Activated naive CD8-positive, alpha-beta T cell (primary cell): ENCODE results near the gene ZNF540.

Experiments
- H3K27ac Mint-ChIP-seq: one replicate; pipeline ENCODE4 v1.8.0; 2021; ENCODE audit warnings: mixed read lengths
- H3K27me3 Mint-ChIP-seq: one replicate; pipeline ENCODE4 v1.8.0; 2021; ENCODE audit warnings: mixed read lengths
- H3K36me3 Mint-ChIP-seq: one replicate; pipeline ENCODE4 v1.8.0; 2021; ENCODE audit warnings: mixed read lengths
- H3K4me1 Mint-ChIP-seq: one replicate; pipeline ENCODE4 v1.8.0; 2021; ENCODE audit warnings: low read depth, mixed read lengths
- H3K4me3 Mint-ChIP-seq: one replicate; pipeline ENCODE4 v1.8.0; 2021; ENCODE audit warnings: mild to moderate bottlenecking, mixed read lengths
- H3K9me3 Mint-ChIP-seq: one replicate; pipeline ENCODE4 v1.8.0; 2021; ENCODE audit warnings: low read depth, mixed read lengths

Gene ZNF540

GRCh38 chr19:37594304-37594981 is at the start of gene ZNF540, which contains the start of gene ZNF571:
Gene ZNF540 (plus strand): TSS chr19:37594876. CDS start chr19:37598448, 3,572 bp downstream.
Gene ZNF571 (minus strand): TSS chr19:37594792. CDS start chr19:37586676, 8,116 bp downstream.
- Mint-ChIP-seq H3K27me3 (no peaks in the 10 kb centered on the region), H3K27ac (peak within 1 kb of the TSS; percentile 95), H3K4me3 (peak within 1 kb of the TSS; percentile 97), H3K4me1 (peaks cover 34% of the 10 kb centered on the region), H3K36me3 (peaks cover 33% of the 10 kb centered on the region), H3K9me3 (peaks cover 13% of the 10 kb centered on the region)

GRCh38 chr19:37551129-37551993 is 43.3 kb upstream of the ZNF540 start:
- H3K4me3 Mint-ChIP-seq = peak overlapping the region; percentile 86
- H3K9me3 Mint-ChIP-seq = peaks cover 10% of the 10 kb centered on the region
- no peak overlapping the region for H3K27ac Mint-ChIP-seq
- peaks cover 27% of the 10 kb centered on the region for H3K36me3 Mint-ChIP-seq
- H3K4me1 Mint-ChIP-seq = peaks cover 3% of the 10 kb centered on the region
- no peaks in the 10 kb centered on the region for H3K27me3 Mint-ChIP-seq

- no peaks in the 10 kb centered on the region for H3K27me3 Mint-ChIP-seq
- H3K4me1 Mint-ChIP-seq = no peaks in the 10 kb centered on the region
- H3K4me3 Mint-ChIP-seq = no peak overlapping the region
- peaks cover 36% of the 10 kb centered on the region for H3K9me3 Mint-ChIP-seq
- peaks cover 58% of the 10 kb centered on the region for H3K36me3 Mint-ChIP-seq
- no peak overlapping the region for H3K27ac Mint-ChIP-seq
These were observed 31.2 kb upstream of the ZNF540 start for GRCh38 chr19:37563518-37563917.

- H3K27me3 Mint-ChIP-seq = no peaks in the 10 kb centered on the region
- no peak overlapping the region for H3K4me3 Mint-ChIP-seq
- H3K36me3 Mint-ChIP-seq = peaks cover 65% of the 10 kb centered on the region
- H3K9me3 Mint-ChIP-seq = peaks cover 41% of the 10 kb centered on the region
- no peaks in the 10 kb centered on the region for H3K4me1 Mint-ChIP-seq
- H3K27ac Mint-ChIP-seq = no peak overlapping the region
These were observed 29.9 kb upstream of the ZNF540 start for GRCh38 chr19:37564624-37565369.

- Mint-ChIP-seq H3K4me1 (no peaks in the 10 kb centered on the region), H3K27me3 (no peaks in the 10 kb centered on the region), H3K27ac (no peak overlapping the region), H3K4me3 (no peak overlapping the region), H3K9me3 (peaks cover 45% of the 10 kb centered on the region), H3K36me3 (peaks cover 70% of the 10 kb centered on the region)
These were observed 29.4 kb upstream of the ZNF540 start for GRCh38 chr19:37565370-37565669.

GRCh38 chr19:37572203-37572602 is 22.5 kb upstream of the ZNF540 start:
- H3K4me1 Mint-ChIP-seq = no peaks in the 10 kb centered on the region
- peaks cover 47% of the 10 kb centered on the region for H3K9me3 Mint-ChIP-seq
- H3K27ac Mint-ChIP-seq = no peak overlapping the region
- no peak overlapping the region for H3K4me3 Mint-ChIP-seq
- H3K36me3 Mint-ChIP-seq = peaks cover 64% of the 10 kb centered on the region
- H3K27me3 Mint-ChIP-seq = no peaks in the 10 kb centered on the region

- peaks cover 54% of the 10 kb centered on the region for H3K36me3 Mint-ChIP-seq
- H3K4me1 Mint-ChIP-seq = no peaks in the 10 kb centered on the region
- H3K27ac Mint-ChIP-seq = no peak overlapping the region
- peaks cover 29% of the 10 kb centered on the region for H3K9me3 Mint-ChIP-seq
- H3K4me3 Mint-ChIP-seq = no peak overlapping the region
- no peaks in the 10 kb centered on the region for H3K27me3 Mint-ChIP-seq
These were observed 11.3 kb upstream of the ZNF540 start for GRCh38 chr19:37583340-37583739.

GRCh38 chr19:37593996-37594303 is 726 bp upstream of the ZNF540 start:
- Mint-ChIP-seq H3K27ac (peak overlapping the region; percentile 95), H3K27me3 (no peaks in the 10 kb centered on the region), H3K4me3 (peak overlapping the region; percentile 97), H3K36me3 (peaks cover 33% of the 10 kb centered on the region), H3K4me1 (peaks cover 34% of the 10 kb centered on the region), H3K9me3 (peaks cover 12% of the 10 kb centered on the region)

GRCh38 chr19:37594982-37595382 is 306 bp downstream of the ZNF540 start:
- H3K4me1 Mint-ChIP-seq = peaks cover 34% of the 10 kb centered on the region
- peaks cover 13% of the 10 kb centered on the region for H3K9me3 Mint-ChIP-seq
- peak overlapping the region; percentile 97 for H3K4me3 Mint-ChIP-seq
- no peaks in the 10 kb centered on the region for H3K27me3 Mint-ChIP-seq
- H3K36me3 Mint-ChIP-seq = peaks cover 38% of the 10 kb centered on the region
- peak overlapping the region; percentile 95 for H3K27ac Mint-ChIP-seq

- Mint-ChIP-seq H3K27ac (no peak overlapping the region), H3K4me1 (no peaks in the 10 kb centered on the region), H3K4me3 (no peak overlapping the region), H3K27me3 (no peaks in the 10 kb centered on the region), H3K36me3 (peaks cover 45% of the 10 kb centered on the region), H3K9me3 (peaks cover 38% of the 10 kb centered on the region)
These were observed 40.7 kb downstream of the ZNF540 start for GRCh38 chr19:37635076-37636056.

GRCh38 chr19:37654118-37654517 is 59.4 kb downstream of the ZNF540 start:
- Mint-ChIP-seq H3K27ac (peak overlapping the region; percentile 81), H3K27me3 (no peaks in the 10 kb centered on the region), H3K4me3 (peak overlapping the region; percentile 95), H3K36me3 (peaks cover 9% of the 10 kb centered on the region), H3K4me1 (peaks cover 34% of the 10 kb centered on the region), H3K9me3 (no peaks in the 10 kb centered on the region)

- no peaks in the 10 kb centered on the region for H3K9me3 Mint-ChIP-seq
- H3K27ac Mint-ChIP-seq = peak overlapping the region; percentile 81
- H3K36me3 Mint-ChIP-seq = peaks cover 12% of the 10 kb centered on the region
- peak overlapping the region; percentile 95 for H3K4me3 Mint-ChIP-seq
- H3K27me3 Mint-ChIP-seq = no peaks in the 10 kb centered on the region
- peaks cover 34% of the 10 kb centered on the region for H3K4me1 Mint-ChIP-seq
These were observed 60.1 kb downstream of the ZNF540 start for GRCh38 chr19:37654629-37655300.

GRCh38 chr19:37655301-37655688 is 60.6 kb downstream of the ZNF540 start, which contains the start of gene ZFP30:
Gene ZFP30 (minus strand): TSS chr19:37655465. CDS start chr19:37647822, 7,643 bp downstream.
- peak within 1 kb of the TSS; percentile 96 for H3K27ac Mint-ChIP-seq
- H3K4me3 Mint-ChIP-seq = peak within 1 kb of the TSS; percentile 95
- no peaks in the 10 kb centered on the region for H3K9me3 Mint-ChIP-seq
- H3K36me3 Mint-ChIP-seq = peaks cover 12% of the 10 kb centered on the region
- H3K4me1 Mint-ChIP-seq = peaks cover 34% of the 10 kb centered on the region
- no peaks in the 10 kb centered on the region for H3K27me3 Mint-ChIP-seq
